Renal cortical epithelial cell (primary cell): Measurements from ENCODE around the gene RBM33. TPM values are rescaled to one million over a fixed set of nuclear protein-coding genes. Genes with fewer than 3 reads are reported as not detected.
A peak's percentile ranks its signal among the peaks of the same experiment; 100 is the strongest.
"Not testable (repeated sequence)": the region's sequence is repeated elsewhere in the genome, so short reads cannot be mapped to it uniquely, and the experiment has no call there.

Source experiments
- DNase-seq: peaks from one replicate; pipeline ENCODE4 v3.0.0-alpha.2; 2011; ENCODE audit warnings: low read depth
- total RNA-seq: library from RNA; depleted of rRNA; stranded (reverse); fragments of >200 nt; gene quantifications from 2 replicates; pipeline ENCODE4 v1.2.3, GENCODE V29; 2014

The RBM33 gene
- total RNA-seq, 1 donor from 2014 or later: 47.3 TPM

DNA sequence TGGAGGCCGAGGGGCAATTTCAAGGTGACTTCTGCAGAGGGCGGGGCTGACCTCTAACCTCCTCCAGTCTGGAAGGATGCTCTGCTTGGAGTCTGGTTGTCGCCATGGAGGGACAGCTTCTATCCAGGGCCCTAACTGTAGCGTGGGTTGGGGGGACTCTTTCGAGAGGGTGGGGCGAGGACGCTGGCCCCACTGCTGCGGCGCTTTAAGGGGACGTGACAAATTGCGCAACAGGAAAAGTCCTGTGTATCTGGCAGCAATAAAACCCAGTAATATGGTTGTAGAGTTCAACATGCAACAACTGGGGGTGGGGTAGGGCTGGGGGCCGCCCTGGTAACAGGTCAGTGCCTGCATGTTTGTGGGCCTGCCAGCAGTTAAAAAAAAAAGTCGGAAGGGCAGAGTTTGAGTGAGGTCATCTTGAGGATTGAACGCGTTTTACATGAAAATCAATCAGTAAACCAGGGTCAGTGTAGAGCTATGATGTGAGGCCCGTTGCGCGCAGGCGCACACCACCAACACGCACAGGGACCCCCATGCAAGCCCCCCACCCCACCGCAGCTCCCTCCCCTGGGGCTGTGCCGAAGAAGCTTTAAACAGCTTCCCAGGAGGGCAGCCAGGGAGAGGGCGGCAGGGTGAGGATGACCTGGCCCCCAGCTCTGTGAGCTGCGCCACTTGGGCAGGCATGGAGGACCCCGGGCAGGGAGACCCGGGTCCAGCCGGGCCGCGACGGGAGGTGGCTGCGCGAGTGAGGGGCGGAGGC is 163.5 kb downstream of the RBM33 start:
- DNase-seq: peak; percentile 86

DNA sequence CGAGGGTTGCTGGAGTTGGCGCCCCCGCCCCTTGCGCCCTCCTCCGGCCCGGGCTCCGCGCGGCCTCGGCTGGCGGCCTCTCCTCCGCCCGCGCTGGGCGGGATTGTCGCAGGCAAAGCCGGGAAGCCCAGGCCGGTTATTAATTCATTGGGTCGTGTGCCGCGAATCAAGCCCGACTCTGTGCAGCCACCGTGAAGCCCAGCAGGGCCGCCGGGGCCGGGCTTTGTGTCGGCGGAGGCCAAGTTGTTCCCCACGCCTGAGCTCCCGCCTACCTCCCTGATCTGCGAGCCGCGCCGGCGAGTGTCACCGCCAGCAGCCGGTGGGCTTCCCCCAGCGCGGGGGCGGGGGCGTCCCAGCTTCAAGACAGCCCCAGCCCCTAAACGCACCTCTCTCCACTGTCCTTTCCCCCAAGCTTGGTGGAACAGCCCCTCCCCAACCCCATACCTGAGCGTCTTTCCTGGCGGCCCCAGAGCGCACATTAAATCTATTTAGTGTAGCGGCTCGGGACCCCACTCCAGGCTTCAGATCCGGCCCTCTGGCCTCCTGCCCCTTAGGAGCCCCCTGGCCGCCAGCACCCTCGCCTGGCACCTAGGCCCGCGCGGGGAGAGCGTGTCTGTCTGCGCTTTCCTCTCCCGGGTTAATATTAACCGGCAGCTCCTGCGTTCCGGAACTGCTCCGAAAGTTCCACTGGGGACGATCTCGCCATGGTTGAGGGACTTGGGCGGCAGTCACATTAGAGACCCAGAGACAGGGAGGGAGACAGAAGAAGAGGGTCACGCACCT is 164.3 kb downstream of the RBM33 start:
- DNase-seq: peak; percentile 59

DNA sequence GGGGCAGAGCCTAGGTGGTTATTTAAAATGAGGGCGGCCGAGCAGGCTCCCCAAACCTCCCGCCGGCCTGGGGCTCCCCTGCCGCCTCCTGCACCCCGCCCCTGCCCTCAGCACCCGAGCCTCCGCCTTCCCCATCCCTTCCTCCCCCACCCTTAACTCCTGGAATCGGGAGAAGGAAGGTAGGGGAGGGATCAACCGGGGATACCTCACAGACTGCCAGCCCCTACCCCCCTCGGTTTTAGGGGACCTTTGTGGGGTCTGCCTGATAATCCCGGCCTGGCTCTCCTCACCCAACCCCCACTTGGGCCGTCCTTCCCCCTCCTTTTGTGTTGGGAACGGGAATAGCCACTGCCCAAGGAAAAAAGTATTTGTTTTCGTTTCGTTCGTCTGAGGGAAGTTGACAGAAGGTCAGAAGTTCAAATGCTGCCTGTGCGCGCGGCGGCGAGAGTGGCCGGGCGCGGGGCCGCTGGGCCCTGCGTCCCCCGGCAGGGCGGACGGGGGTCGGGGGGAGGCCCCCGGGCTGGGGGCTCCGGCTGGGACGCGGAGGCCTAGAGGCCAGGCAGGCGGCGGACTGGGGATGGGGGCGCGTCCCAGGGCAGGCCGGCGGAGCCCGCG is 165.0 kb downstream of the RBM33 start:
- peak; percentile 45 for DNase-seq

DNA sequence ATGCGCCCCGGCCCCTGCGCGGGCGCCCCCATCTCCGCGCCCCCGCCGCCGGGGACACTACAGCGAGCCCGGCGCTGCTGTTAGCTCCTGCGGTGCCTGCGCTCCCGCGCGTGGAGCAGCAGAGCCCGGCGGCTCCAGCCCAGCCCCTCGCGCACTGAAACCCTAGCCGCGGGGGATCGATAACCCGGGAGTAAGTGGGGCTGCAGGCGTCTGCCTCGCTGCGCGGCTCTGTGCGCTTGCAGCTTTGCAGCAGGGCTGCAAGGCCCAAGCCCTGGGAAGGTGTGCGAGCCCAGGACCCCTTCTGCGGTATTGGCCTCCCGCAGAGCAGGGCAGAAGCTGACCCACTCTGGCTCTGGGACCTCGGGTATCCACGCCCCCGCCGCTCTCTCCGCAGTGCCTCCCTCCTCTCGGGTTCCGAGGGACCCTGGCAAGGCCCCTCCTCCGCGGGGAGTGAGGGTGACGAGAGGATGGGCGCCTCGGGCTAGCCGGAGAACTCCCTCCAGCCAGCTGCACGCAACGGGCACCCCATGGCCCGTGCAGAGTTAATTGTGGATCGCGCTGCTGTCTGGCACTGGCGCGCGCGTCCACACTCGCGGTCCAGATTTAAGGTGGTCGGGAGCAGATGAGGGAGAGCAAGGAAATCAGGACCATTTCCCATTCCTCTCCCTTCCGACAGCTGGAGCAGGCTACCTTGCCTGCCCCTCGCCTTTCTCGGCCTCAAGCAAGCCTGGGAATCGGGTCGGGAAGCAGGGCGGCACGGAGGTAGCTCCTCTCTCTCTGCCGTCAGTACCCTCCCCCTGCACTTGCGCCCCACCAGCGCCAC is 165.7 kb downstream of the RBM33 start:
- no peak for DNase-seq

DNA sequence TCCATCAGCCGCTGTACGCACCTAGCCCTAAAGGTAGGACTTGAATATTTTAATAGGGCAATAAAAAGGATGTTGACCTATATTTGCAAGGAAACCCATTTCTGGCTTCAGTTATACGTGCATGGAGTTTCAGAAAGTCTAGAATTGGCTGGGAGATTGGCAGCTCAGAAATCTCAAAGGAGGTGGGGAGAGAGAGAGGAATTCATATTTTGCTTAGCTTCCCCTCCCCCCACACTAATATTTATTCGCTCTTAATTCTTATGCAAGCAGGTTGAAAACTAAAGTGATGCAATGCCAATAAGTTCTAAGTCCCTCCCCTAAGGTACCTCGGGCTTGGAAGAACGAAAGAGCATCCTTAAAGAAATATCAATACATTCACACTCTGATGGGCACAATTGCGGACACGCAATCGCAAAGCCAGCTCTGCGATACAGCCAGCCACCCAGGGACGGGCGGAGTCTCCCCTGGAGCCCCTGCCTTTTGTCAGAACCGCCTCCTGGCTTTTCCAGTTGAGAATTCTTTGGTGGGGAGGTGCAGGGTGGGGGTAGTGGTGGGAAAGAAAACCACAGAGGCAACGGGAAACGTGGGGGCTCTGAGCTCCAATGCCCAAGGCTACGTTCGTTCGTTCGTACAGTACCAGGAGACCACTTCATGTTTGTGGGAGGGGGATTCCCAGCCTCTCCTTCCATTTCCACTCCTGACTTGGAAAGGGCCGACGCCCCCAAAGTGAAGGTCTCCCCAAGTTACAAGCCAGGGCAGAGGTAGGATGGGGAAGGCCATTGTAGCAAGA is 166.5 kb downstream of the RBM33 start:
- DNase-seq: peak; percentile 42

DNA sequence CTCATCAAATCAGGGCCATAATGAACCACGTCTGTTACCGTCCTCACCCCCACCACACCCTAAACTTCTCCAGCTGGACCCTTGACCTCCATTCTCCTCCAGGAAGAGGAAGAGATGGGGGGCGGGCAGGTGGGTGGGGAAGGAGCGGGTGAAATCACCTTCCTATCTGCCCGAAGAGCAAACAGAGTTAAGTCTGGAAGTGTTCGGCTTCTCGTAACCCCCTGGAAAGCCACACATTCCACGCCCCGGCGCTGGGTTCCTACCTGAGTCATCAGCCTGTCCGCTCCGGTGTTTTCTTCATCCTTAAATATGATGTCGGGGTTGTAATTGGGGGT is 167.1 kb downstream of the RBM33 start:
- peak; percentile 45 for DNase-seq

DNA sequence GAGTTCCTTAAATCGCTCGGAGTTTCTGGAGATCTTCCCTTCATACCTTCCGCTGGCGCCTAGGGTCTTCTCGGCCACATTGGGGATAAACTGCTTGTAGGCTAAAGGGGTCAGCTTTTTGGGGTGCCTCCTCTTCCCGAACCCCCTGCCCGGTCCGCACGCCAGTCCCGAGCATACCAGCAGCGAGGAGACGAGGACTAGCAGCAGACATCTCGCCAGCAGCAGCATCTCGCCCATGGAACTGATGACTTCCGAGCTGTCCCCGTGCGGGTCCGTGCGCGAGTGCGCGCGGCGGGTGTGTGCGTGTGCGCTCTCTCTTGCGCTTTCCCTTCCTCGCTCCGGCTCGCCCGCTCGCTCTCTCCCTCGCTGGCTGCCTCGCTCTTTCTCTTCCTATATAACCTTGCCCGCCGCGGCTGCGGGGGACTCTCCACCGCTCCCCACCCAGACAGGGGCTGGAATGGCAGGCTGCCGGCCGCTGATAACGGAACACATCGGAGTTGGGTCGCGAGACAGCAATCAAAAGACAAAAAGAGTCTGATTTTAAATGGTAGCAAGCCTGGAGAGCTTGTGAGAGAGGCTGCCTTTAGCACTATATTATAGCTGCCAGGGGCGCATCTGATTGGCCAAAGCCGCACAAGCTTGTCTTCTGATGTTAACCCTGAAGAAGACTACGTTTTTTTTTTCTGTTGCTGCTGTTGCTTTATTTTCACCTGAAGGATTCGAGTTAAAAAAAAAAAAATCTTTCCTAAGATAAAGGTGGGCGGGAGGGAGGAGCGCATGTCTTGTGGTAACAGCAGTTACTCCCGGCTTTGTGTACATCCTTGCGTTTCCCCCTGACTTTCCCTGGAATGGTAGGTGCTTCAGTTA is 167.7 kb downstream of the RBM33 start, which contains the start of gene SHH:
SHH (minus strand) TSS at position 569 of the 867 bp plus-strand sequence; CDS start at position 228, 341 bp downstream.
- DNase-seq: no peak

DNA sequence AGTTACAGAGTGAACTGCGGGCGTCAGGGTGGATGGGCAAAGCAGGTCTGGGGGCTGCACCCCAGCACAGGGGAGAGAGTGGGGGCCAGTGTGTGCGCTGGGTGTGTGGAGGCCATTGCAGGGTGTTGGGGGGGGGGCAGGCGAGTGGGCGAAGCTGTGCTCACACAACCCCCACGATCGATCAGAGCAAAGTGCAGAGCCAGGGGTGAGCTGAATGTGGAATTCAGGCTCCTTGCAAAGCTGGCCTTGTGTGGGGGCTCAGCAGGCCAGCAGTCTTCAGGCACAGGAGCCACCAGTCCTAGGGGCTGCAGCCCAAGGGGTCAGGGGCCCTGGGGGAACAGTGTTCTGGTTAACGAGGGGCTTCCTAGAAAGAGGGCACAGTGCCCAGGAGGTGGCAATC is 168.7 kb downstream of the RBM33 start:
- DNase-seq: no peak

DNA sequence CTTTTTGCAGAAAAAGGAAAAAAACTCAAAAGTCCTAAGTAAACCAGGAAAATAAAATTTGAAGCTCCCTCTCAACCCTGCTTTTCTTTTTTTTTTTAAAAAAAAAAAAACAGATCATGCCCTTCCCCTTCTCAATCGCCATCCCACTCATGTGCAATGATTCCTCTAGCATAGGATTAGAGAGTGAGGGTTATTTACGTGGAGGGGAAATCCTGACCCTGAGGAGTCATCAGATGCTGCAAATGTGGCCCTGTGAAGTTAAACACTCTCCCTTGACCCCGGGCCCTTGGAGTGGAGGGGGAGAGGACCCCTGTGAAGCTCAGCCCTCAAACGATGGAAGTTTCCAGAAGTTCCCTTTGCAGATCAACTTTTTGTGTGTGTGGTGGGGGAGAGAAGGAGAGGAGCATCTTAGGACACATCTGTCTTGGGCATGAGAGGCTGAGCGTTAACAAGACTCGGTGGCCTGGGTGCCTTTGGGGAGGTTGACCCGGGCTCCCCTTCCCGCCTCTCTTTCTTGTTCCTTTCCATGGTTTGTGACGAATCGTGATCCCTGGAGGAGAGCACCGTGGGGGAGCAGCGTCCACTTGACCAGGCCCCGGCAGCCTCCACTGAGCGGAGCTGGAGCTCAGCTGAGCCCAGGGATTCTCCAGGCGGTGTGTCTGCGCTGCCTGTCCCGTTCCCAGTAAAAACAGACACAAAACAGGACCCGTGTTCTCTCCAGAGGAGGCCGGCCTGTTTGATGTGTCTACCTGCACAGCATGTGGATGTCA is 169.3 kb downstream of the RBM33 start:
- no peak for DNase-seq

DNA sequence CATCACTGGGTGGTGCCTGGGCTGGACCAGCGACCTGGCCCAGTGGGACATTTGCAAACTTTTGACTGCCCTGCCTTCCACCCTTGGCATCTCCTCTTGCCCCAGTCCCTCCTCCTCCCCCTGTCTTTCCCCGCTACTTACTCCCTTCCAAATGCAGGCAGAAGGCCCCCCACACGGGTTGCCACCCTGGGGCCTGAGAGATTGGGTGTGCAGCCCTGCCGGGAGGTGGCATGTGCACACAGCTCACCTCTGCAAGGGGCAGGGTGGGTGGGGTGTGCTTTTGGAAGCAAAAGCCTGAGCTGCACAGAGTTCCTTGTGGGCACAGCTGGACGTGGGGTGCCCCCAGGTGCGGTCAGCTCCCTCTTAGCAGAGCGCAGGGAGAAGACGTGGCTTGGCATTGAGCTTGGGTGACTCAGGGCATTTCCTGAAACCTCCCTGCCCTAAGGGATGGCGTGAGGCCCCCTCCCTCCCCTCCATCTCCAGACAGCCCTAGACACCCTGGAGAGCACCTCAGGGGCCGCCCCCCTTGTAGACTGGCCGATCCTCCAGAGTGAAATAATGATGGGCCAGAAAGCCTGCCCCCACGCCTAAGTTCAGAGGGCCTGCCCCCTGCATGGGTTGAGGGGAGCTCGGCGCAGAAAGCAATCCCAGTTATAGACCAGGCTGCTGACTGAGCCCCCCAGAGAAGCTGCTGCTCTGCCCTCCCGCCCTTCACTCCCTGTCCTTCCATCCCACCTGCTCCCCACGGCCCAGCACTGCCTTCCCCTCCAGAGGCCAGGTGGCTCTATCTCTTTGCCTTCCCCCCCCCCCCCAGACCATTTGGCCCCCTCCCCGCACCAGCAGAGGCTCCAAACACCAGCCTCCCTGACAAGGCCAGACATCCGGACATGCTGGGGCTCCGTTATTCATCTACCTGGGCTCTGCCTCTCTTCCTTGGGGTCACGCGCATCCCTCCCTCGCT is 170.1 kb downstream of the RBM33 start:
- DNase-seq: no peak

DNA sequence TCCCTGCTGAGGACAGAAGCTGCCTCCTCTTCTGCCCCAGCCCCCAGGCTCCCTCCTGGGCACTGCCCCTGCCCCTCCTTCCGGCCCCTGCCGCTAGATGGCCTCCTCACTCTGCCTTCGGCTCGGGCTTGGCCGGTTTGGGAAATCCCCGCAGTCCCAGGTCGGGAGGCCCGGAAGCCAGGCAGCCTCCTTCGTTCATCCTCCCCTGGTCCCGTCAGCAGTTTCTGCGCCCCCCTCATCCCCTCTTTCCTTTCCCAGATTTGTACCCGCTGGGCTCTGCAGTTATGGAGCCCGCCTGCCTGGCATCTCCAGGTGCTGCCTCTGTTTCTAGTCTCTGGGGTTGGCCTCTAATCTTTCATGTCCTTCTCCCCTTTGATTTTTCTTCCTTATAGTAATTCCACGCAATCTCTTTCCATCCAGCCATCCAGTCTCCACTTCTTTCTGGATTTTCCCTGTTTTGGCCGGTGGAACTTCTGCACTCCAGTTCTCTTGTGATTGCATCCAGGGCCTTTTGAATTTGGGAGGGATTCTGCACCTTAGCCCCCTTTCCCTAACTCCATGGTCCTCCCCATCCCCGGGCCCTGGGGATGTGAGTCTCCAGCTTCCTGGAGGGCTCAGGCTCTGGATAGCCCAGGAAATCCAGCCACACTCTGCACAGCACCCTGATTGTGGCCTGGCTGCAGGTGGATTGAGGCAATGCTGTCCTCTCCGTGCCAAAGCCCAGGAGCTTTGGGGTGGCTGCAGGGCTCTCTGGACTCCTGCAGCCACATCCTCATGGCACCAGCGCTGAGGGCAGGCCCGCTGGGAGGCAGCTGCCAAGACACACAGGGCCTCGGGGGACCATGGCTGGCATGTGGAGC is 171.1 kb downstream of the RBM33 start:
- no peak for DNase-seq

DNA sequence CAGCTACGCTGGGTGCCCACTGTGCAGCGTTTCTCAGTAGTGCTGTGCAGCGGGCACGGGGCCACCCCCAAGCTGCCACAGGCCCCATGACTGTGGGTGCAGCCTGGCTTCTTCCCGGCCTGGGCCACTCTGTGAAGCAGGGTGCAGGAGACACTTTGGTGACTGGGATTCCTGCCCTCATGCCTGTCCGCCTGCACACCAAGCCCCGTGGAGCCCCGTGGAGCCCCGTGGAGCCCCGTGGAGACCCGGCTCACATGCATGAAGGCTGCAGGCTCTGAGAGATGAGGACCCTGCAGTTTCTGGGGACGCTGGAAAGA is 171.7 kb downstream of the RBM33 start:
- DNase-seq: no peak

DNA sequence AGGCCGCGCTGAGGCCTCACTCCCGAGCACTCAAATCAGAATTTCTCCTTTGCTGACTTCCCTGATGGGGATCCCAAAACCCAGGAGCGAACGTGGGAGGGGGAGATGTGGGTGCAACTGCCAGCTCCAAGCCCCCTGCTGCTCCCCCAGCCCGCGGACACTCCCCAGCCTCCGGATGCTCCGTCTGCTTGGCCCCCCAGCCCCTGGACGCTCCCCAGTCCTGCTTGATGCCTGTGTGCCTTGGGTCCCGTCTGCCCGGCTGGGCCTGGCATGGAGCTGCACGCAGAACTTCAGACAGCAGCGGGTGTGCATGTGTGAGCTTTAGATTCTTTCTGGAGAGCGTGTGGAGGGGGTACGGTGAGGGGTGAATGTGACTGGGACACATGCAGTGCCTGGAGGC is 172.5 kb downstream of the RBM33 start:
- no peak for DNase-seq

DNA sequence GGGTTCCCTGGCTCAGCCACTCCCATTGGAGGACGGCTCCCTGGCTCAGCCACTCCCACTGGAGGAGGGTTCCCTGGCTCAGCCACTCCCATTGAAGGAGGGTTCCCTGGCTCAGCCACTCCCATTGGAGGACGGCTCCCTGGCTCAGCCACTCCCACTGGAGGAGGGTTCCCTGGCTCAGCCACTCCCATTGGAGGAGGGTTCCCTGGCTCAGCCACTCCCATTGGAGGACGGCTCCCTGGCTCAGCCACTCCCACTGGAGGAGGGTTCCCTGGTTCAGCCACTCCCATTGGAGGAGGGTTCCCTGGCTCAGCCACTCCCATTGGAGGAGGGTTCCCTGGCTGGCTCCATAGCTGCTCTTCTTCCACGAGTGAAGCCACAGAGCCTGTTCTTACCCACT is 173.1 kb downstream of the RBM33 start:
- not testable (repeated sequence) for DNase-seq

DNA sequence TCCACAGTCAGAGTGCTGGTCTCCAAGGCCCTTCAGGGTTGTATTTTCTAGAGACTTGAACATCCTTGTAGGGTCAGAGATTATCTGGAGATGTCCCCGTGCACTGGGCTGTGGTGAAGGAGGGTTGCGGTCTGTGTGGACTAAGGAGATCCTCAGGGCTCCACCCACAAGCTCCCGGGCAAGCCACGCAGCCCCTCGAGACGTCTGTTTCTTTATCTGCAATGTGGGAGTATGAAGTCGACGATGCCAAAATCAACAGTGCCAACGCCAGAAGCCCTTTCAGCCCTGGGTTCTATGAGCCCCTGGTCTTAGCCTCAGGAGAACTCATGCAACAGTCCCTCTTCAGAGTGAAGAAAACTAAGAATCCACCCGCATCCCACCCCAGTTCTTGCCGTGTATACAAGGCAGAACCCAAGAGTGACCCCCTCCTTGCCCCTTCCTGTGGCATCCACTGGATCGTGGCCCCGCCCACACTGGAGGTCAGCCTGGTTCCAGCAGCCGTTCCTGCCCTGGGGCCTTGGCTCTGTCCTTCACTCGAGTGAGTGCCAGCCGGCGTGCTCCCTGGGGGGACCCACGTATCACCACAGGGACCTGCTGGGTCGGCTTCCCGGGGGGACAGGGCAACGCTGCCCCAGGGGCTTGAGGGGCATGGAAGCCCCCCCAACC is 173.8 kb downstream of the RBM33 start:
- DNase-seq: no peak

DNA sequence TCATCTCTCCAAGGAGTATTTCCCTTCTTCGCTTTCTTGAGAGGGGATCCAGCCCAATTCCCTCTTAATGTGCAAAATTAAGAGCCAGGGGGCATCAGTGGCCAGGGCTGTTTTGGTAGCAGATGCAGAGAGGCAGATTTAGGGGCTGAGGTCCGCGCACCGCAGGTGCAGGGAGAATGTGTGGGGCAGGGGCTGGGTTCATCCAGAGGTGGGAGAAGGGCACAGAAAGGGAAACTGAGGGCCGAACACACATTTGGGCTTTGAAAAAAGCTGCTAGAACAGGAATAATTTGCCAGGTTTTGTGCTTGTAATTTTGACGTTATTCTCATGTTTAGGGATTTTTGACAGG is 174.3 kb downstream of the RBM33 start:
- DNase-seq: no peak

DNA sequence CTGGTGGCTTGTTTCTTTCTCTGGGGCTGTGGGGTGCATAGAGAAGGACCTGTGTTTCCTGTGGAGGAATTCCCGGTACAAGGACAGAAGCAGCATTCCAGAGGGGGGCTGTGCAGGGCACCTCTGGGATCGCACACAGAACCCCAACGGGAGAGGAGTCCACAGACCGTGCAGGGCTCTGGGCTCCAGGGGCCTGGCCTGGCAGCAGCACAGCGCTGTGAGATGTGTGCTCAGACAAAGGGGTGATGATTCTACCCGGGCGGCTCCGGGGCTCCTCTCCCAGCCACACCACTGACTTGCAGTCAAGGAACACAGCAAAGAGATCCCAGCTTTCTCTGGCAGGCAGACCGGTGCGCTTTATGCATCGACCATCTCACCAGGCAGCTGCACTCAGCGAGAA is 174.7 kb downstream of the RBM33 start:
- no peak for DNase-seq
